Measurements from ENCODE around the gene PLPPR2. TPM values are rescaled to one million over a fixed set of nuclear protein-coding genes. Genes with fewer than 3 reads are reported as not detected.
"Not testable (repeated sequence)": the region's sequence is repeated elsewhere in the genome, so short reads cannot be mapped to it uniquely, and the experiment has no call there.

PLPPR2 gene
- total RNA-seq, 1 donor from 2014 or later: 13.7 TPM

DNA sequence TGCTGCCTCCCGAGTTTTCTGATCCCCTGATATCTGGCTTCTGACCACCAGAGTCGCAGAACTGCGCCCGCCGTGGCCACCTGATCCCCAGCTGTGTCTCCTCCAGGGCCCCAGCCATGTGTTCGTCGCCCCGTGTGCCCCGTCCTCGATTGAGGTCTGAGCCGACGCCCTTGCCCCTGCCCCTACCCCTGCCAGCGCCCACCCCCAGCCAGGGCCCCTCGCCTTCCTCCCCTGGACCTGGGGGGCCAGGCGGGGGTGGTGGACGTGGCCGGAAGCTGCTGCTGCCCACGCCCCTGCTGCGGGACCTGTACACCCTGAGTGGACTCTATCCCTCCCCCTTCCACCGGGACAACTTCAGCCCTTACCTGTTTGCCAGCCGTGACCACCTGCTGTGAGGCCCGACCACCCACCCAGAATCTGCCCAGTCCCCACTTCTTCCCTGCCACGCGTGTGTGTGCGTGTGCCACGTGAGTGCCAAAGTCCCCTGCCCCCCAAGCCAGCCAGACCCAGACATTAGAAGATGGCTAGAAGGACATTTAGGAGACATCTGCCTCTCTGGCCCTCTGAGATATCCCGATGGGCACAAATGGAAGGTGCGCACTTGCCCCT lies 9.2 kb downstream of the PLPPR2 start:
- DNase-seq (no peak), ATAC-seq (ENCODE audit: poor library complexity) (no peak)
- intact Hi-C loops (cut with DNase I): no loop called here

DNA sequence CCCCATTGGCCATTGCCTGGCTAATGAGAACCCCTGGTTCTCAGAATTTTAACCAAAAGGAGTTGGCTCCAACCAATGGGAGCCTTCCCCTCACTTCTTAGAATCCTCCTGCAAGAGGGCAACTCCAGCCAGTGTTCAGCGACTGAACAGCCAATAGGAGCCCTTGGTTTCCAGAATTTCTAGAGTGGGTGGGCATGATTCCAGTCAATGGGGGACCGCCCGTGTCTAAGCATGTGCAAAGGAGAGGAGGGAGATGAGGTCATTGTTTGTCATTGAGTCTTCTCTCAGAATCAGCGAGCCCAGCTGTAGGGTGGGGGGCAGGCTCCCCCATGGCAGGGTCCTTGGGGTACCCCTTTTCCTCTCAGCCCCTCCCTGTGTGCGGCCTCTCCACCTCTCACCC lies 9.7 kb downstream of the PLPPR2 start:
- ATAC-seq (ENCODE audit: poor library complexity) (no peak), DNase-seq (no peak)
- intact Hi-C loops (cut with DNase I): no loop called here

GRCh38 chr19:11365557-11366117 lies 10.4 kb downstream of the PLPPR2 start:
- intact Hi-C loops (cut with DNase I): no loop called here
- ATAC-seq (ENCODE audit: poor library complexity): no peak
- DNase-seq: no peak

- DNase-seq (no peak), ATAC-seq (ENCODE audit: poor library complexity) (no peak)
- intact Hi-C loops (cut with DNase I): no loop called here
These were observed 12.3 kb downstream of the PLPPR2 start for GRCh38 chr19:11367528-11367927.

- ATAC-seq (ENCODE audit: poor library complexity) (no peak), DNase-seq (no peak)
- intact Hi-C loops (cut with DNase I): no loop called here
These were observed 15.5 kb downstream of the PLPPR2 start for GRCh38 chr19:11370744-11371143.

- DNase-seq (no peak), ATAC-seq (ENCODE audit: poor library complexity) (no peak)
- intact Hi-C loops (cut with DNase I): no loop called here
These were observed 18.1 kb downstream of the PLPPR2 start for GRCh38 chr19:11373166-11373884.

DNA sequence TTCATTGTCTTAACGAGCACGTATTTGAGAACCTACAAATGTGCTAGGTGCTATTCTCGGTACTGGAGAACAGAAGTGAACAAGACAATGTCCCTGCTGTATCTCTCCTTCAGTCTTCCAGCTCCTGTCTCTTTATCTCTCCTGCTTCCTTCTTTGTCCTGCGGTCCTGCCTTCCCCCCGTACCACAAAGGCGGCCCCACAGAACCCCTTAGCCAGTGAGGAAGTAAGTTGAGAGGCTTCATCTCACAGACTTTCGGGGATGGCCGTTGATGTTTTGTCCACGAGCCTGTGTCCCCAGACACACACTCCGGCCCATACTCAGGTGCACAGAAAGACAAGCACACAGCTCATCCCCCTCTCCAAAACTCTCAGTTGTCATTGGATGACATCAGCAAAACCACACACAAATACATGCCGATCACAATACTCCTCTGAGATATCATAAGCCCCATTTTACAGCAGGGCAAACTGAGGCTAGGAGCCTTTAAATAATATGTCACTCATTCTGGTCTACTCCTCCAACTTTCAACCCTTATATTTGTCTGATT lies 18.7 kb downstream of the PLPPR2 start:
- ATAC-seq (ENCODE audit: poor library complexity) (no peak), DNase-seq (no peak)
- intact Hi-C loops (cut with DNase I): no loop called here

GRCh38 chr19:11374433-11375142 lies 19.4 kb downstream of the PLPPR2 start, which contains the start of gene SWSAP1:
Gene SWSAP1, plus strand, starts transcription at chr19:11374666. Its CDS starts 15 bp downstream, at chr19:11374681.
- DNase-seq (peak; percentile 99), ATAC-seq (ENCODE audit: poor library complexity) (peak; percentile 95)
- intact Hi-C loops (cut with DNase I): no loop called here

GRCh38 chr19:11375143-11375948 lies 20.1 kb downstream of the PLPPR2 start:
- intact Hi-C loops (cut with DNase I): no loop called here
- ATAC-seq (ENCODE audit: poor library complexity): peak; percentile 7
- peak; percentile 76 for DNase-seq

DNA sequence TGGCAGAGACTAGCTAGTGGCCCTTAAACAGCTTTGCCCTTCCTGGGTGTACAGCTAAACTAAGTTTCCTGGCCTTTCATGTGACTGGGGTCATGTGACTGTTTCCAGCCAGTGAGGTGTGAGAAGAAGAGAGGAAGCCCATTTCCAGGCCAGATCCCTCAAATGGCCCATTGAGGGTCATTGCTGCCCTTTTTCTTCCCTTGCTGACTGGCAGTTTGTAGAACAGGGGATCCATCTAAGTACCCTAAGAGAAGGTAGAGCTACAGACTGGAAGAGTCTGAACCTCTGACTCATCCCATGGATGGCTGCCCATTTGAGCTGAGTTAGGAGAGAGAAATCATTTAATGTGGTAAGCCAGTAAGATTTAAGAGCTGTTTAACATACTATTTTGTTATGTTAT lies 22.0 kb downstream of the PLPPR2 start:
- ATAC-seq (ENCODE audit: poor library complexity): no peak
- intact Hi-C loops (cut with DNase I): no loop called here
- no peak for DNase-seq

DNA sequence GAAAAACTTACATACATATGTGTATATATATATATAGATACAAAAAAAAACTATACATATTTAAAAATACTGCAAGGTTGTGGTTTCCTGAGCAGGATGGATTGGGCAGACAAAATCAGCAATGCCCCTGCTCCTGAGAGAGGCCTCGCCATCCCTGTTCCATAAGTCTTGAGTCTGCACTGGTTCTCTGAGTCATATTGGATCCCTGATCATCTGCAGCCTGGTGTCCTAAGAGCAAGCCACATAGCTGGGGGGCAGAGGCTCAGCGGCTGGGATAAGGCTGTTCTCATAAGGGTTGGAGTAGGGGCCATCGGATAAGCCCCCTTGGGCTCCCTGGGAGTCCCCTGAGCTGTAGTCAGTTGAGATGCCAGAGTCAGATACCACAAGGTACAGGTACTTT lies 22.5 kb downstream of the PLPPR2 start:
- DNase-seq (no peak), ATAC-seq (ENCODE audit: poor library complexity) (no peak)
- intact Hi-C loops (cut with DNase I): no loop called here

DNA sequence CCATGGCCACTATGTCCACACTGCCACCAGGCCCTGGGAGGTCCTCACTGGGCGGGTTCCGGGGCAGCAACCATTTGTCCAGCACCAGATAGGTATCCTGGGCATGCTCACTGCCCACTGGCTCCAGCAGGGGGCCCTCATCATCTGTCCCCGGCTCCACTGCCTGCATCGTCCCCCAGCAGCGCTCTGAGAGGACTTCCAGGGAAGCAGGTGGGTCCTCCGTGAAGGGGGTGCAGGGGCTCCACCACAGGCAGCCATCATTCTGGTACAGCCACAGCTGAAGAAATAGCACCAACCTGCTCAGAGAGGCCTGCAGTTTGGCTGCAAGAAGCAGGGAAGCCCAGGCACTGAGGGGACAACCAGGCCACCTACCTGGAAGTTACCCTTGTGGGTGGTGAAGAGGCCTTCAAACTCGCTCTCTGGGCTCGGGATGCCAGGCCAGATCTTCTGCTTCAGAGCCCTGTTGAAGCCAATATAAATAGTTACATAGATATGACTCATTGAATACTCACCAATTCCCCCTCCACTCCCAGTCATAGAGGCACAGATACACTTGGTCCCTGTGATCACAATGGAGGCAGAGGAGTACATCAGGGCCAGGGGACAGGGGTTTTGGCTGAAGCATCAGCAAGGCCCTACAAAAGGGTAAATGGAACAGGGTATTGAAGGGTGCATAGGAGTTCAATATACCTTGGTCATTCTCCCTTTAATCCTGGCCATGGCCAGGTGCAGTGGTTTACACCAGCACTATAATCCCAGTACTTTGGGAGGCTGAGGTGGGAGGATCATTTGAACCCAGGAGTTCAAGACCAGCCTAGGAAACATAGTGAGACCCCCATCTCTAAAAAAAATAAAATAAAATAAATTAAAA lies 23.3 kb downstream of the PLPPR2 start:
- intact Hi-C loops (cut with DNase I): no loop called here
- DNase-seq (peak; percentile 71), ATAC-seq (ENCODE audit: poor library complexity) (no peak)

GRCh38 chr19:11379269-11379845 lies 24.1 kb downstream of the PLPPR2 start:
- intact Hi-C loops (cut with DNase I); DNase-seq; ATAC-seq (ENCODE audit: poor library complexity): not testable (repeated sequence)

- intact Hi-C loops (cut with DNase I): loop anchor here (10.0 kb wide), 2 partner anchors 55 to 85 kb away; partner anchors contain the start of genes ODAD3, PRKCSH and TSPAN16
- DNase-seq (no peak), ATAC-seq (ENCODE audit: poor library complexity) (no peak)
These were observed 24.7 kb downstream of the PLPPR2 start for GRCh38 chr19:11379857-11380350.

DNA sequence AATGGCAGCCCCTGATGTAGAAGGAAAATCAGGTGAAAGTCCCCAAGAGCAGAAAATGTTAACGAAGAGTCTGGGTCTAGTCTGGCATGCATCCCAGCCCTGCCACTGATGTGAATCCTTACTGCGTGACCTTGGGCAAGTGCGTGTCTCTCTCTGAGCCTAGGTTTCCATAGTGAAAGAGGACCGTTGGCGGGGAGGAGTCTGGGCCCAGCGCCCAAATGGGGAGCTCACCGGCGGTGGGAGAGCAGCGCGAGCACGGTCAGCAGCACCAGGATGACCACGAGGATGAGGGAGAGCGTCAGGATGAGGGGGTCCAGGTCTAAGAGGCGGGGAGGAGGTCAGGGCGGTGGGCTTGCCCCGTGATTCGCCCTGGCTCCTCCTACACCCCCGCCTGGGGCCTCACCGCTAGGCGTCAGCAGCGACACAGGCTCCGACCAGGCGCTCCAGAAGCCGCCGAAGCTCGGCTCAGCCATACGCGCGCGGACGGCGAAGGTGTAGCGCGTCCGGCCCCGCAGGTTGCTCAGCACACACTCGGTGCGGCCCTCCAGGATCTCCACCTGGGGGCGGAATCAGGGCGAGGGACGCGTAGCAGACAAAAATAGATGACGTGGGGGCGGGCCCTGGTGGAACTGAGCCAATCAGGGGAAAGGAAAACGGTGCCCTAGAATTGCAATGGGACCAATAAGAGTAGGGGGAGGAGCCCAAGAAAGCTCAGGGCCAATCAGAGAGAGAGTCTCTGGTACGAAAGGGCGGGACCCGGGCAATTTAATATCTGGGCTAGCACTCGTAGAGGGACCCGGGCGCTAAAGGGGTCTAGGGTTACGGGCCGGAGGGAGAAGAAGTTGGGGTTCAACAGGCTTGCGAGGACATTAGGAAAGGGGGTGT lies 25.7 kb downstream of the PLPPR2 start:
- DNase-seq: peak; percentile 96
- ATAC-seq (ENCODE audit: poor library complexity): peak; percentile 91
- intact Hi-C loops (cut with DNase I): loop anchor here (10.0 kb wide), 2 partner anchors 54 to 86 kb away; partner anchors contain the start of genes ODAD3, PRKCSH and TSPAN16

All from Right ventricle myocardium superior (tissue), 1 donor.